GM12878 (cell line): ENCODE results near the gene NAV3. TPM values are rescaled to one million over a fixed set of nuclear protein-coding genes. Genes with fewer than 3 reads are reported as not detected.

Source experiments
- ATAC-seq: fragments of 200-7000 bp; cut with Tn5 transposase; 3 replicates; pipeline ENCODE4 v1.9.1; 2020; ENCODE audit warnings: mild to moderate bottlenecking, moderate library complexity
- BruUV-seq: library from RNA; stranded (reverse); fragments of 400-500 nt; replicated peaks from 2 replicates; lab custom pipeline; 2021; lab: Mats Ljungman, UMichigan
- CTCF ChIA-PET: fragments of 300-600 bp; sonication (Branson Sonifier 250); formaldehyde crosslinking; extraction: SDS; loops from one replicate; lab custom pipeline; 2021; ENCODE audit warnings: inconsistent platforms; lab: Yijun Ruan, JAX
- POLR2A ChIA-PET: fragments of 350-600 bp; formaldehyde crosslinking; extraction: SDS; loops from one replicate; lab custom pipeline; 2021; ENCODE audit warnings: inconsistent platforms; lab: Charles Lee
- RAD21 ChIA-PET: fragments of 300-600 bp; sonication (Branson Sonifier 250); formaldehyde crosslinking; loops from one replicate; lab custom pipeline; 2023; ENCODE audit warnings: antibody characterized with exemption; ENCODE audit not compliant: unreplicated experiment; lab: Charles Lee
- SMC1A ChIA-PET: fragments of 300-600 bp; sonication (Branson Sonifier 250); formaldehyde crosslinking; loops from one replicate; lab custom pipeline; 2023; ENCODE audit not compliant: unreplicated experiment, uncharacterized antibody; lab: Charles Lee
- DNase-seq: peaks from one replicate; pipeline ENCODE4 v3.0.0-alpha.2; 2011; ENCODE audit warnings: low read depth, low spot score
- FAIRE-seq: peaks from 3 replicates; lab custom pipeline; 2011; peaks lifted over from hg19 to GRCh38; lab: Jason Lieb, UNC
- H2AFZ ChIP-seq: 2 replicates; pipeline ENCODE4 v1.6.0; 2011; ENCODE audit warnings: low read depth, low read length, control low read depth; ENCODE audit not compliant: control insufficient read depth
- H3K27ac ChIP-seq: 2 replicates; pipeline ENCODE4 v1.5.1; 2011; ENCODE audit warnings: control low read depth; ENCODE audit not compliant: control insufficient read depth, insufficient read depth
- H3K27me3 ChIP-seq, 2 experiments: replicated peaks in 1 of 2; 2 replicates each; pipeline versions ENCODE4 v1.6.0 to v1.6.1; 2011; ENCODE audit warnings: low read length in 1 of 2; ENCODE audit not compliant: control insufficient read depth in 2 of 2, insufficient read depth in 2 of 2
- H3K36me3 ChIP-seq, 2 experiments: 2 replicates each; pipeline ENCODE4 v1.5.1; 2011; ENCODE audit warnings: low read length in 1 of 2; ENCODE audit not compliant: control insufficient read depth in 2 of 2, insufficient read depth in 2 of 2
- H3K4me1 ChIP-seq: 2 replicates; pipeline ENCODE4 v1.6.1; 2011; ENCODE audit warnings: mild to moderate bottlenecking, low read length, moderate library complexity, mixed read lengths; ENCODE audit not compliant: control insufficient read depth, insufficient read depth
- H3K4me2 ChIP-seq: 2 replicates; pipeline ENCODE4 v1.6.0; 2011; ENCODE audit warnings: control low read depth; ENCODE audit not compliant: control insufficient read depth, insufficient read depth
- H3K4me3 ChIP-seq: fragments of 200-600 bp; sonication (generic); 2 replicates; pipeline ENCODE4 v1.5.1; 2016
- H3K79me2 ChIP-seq: 2 replicates; pipeline ENCODE4 v1.6.0; 2011; ENCODE audit warnings: low read length; ENCODE audit not compliant: control insufficient read depth, insufficient read depth
- H3K9ac ChIP-seq: 2 replicates; pipeline ENCODE4 v1.8.0; 2011; ENCODE audit warnings: low read length, control low read depth, mixed read lengths; ENCODE audit not compliant: control insufficient read depth, insufficient read depth
- H3K9me3 ChIP-seq: replicated peaks from 3 replicates; pipeline ENCODE4 v1.5.1; 2011; ENCODE audit warnings: mild to moderate bottlenecking, low read length; ENCODE audit not compliant: control insufficient read depth, insufficient read depth
- H4K20me1 ChIP-seq: 2 replicates; pipeline ENCODE4 v1.6.0; 2011; ENCODE audit not compliant: control insufficient read depth, insufficient read depth
- ASH2L ChIP-seq: fragments of 300-600, 200-600 bp; sonication (generic); IDR thresholded peaks from 2 replicates; pipeline ENCODE4 v1.6.1; 2017; ENCODE audit warnings: low read depth, mild to moderate bottlenecking, borderline replicate concordance
- BCL11A ChIP-seq: IDR thresholded peaks from 2 replicates; pipeline ENCODE4 v1.6.1; 2011; ENCODE audit warnings: low read depth, low read length
- CEBPB ChIP-seq, 2 experiments: fragments of 150-350 bp in 1 of 2; IDR thresholded peaks; 2 replicates each; pipeline ENCODE4 v1.6.1; 2012 to 2014; ENCODE audit warnings: low read depth in 2 of 2, low read length in 2 of 2, borderline replicate concordance in 1 of 2, inconsistent platforms in 1 of 2
- CHD1 ChIP-seq: IDR thresholded peaks from 2 replicates; pipeline ENCODE4 v1.6.1; 2012; ENCODE audit warnings: low read depth, low read length, improper control_type of control experiment
- CREM ChIP-seq: IDR thresholded peaks from 2 replicates; pipeline ENCODE4 v1.6.1; 2014; ENCODE audit warnings: antibody characterized with exemption, low read depth
- JUND ChIP-seq: IDR thresholded peaks from 2 replicates; pipeline ENCODE4 v1.6.1; 2012; ENCODE audit warnings: low read depth, mild to moderate bottlenecking, low read length, improper control_type of control experiment, moderate library complexity
- MXI1 ChIP-seq: fragments of 150-350 bp; IDR thresholded peaks from 2 replicates; pipeline ENCODE4 v1.6.1; 2011; ENCODE audit warnings: low read depth, mild to moderate bottlenecking, inconsistent platforms, low read length, improper control_type of control experiment
- MYB ChIP-seq: fragments of 150-350 bp; IDR thresholded peaks from 2 replicates; pipeline ENCODE4 v1.6.1; 2014; ENCODE audit warnings: mild to moderate bottlenecking, low read depth, low read length, borderline replicate concordance
- RUNX3 ChIP-seq: IDR thresholded peaks from 2 replicates; pipeline ENCODE4 v1.6.1; 2012; ENCODE audit warnings: low read length, inconsistent platforms
- SIN3A ChIP-seq: IDR thresholded peaks from 2 replicates; pipeline ENCODE4 v1.6.1; 2012; ENCODE audit warnings: low read depth, low read length, improper control_type of control experiment
- WGBS: methylation state at CpG from one replicate; pipeline ENCODE4 v1.1.6; 2016; ENCODE audit warnings: low lambda C conversion rate; ENCODE audit not compliant: insufficient replicate concordance, insufficient coverage; ENCODE audit errors: missing lambda C conversion rate; 5-methylcytosine and 5-hydroxymethylcytosine counted together
- in situ Hi-C: fragments of 300-500 bp; cut with MboI; formaldehyde crosslinking; loops from 9 replicates; pipeline ENCODE4 v1.14.3; 2018; ENCODE audit warnings: mixed read lengths
- intact Hi-C: fragments of 100-400 bp; cut with micrococcal nuclease; formaldehyde crosslinking; loops from one replicate; pipeline ENCODE4 v1.14.2; 2022; ENCODE audit not compliant: unreplicated experiment
- polyA plus RNA-seq, 11 experiments: library from polyadenylated mRNA; depleted of rRNA in 4 of 11; unstranded in 6 of 11; stranded (reverse) in 5 of 11; fragments of >200 nt; fragmentation: Nextera tagmentation in 4 of 11; fragmentation: Illumina TruSeq in 1 of 11; extraction: Ambion mirVana in 4 of 11; extraction: Trizol in 1 of 11; gene quantifications; 1 replicate in 1 of 11; 2 replicates in 10 of 11; pipeline versions ENCODE4 v1.2.1 to v1.2.3, GENCODE V29; 2011 to 2016; ENCODE audit warnings: inconsistent platforms in 2 of 11, missing spikeins in 2 of 11, low read depth in 1 of 11
- total RNA-seq, 4 experiments: library from RNA; depleted of rRNA in 3 of 4; stranded (reverse); fragments of >200 nt in 3 of 4; fragmentation: Illumina TruSeq in 1 of 4; extraction: Trizol in 1 of 4; gene quantifications; 2 replicates each; pipeline versions ENCODE4 v1.2.1 to v1.2.3, GENCODE V29; 2013 to 2021
- TF ChIP-seq, protein P1 (sequence below): IDR thresholded peaks from 2 replicates; pipeline ENCODE4 v1.6.1; 2012; ENCODE audit warnings: low read depth, low read length, improper control_type of control experiment
- TF ChIP-seq, protein P2 (sequence below): IDR thresholded peaks from 2 replicates; pipeline ENCODE4 v1.6.1; 2011; ENCODE audit warnings: mild to moderate bottlenecking, low read depth, low read length, moderate library complexity; ENCODE audit not compliant: insufficient replicate concordance
- TF ChIP-seq, protein P3 (sequence below): fragments of 450-650 bp; IDR thresholded peaks from 2 replicates; pipeline ENCODE4 v1.6.1; 2017; ENCODE audit warnings: mild to moderate bottlenecking
- TF ChIP-seq, protein P4 (sequence below): IDR thresholded peaks from 2 replicates; pipeline ENCODE4 v1.6.1; 2011; ENCODE audit warnings: borderline replicate concordance, low read depth, mild to moderate bottlenecking, moderate library complexity, mixed read lengths, low read length; ENCODE audit not compliant: insufficient read depth; ENCODE audit errors: extremely low read length

Gene NAV3
- total and polyA plus RNA-seq, 10 of the 15 experiments (the other 5 are each of a cell fraction or from before 2014, with no cell fraction given): 0.05 to 0.51 (median 0.22) TPM; not detected in 1

DNA sequence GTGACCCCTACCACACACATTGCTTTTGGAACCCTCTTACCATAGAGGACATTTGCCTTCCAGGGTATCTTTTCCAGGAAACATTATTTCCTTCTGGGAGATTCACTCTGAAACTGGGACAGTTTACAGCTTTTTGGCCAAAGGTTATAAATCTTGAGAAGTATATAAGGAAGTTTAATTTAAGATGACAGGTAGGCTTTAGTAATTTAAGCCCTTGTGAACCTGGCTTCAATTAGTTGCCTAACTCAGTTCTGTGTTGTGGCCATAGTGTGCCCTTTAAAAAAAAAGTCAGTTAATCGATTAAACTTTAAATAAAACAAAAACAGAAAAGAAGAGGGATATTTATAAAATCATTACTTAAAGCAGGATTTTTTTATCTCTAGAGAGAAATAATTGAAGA is 142.9 kb downstream of the NAV3 start:
- no peak for DNase-seq
- Histone ChIP-seq H3K4me1 (no peaks in the 10 kb centered on the region), H2AFZ (no peak overlapping the region), H3K4me3 (no peak overlapping the region), H3K4me2 (no peak overlapping the region), H3K27me3 (no peaks in the 10 kb centered on the region), H3K9me3 (no peaks in the 10 kb centered on the region), H3K27ac (no peak overlapping the region), H3K9ac (no peak overlapping the region), H4K20me1 (no peaks in the 10 kb centered on the region), H3K36me3 (no peaks in the 10 kb centered on the region), H3K79me2 (no peaks in the 10 kb centered on the region)
- ChIA-PET POLR2A (no interaction called here), RAD21 (no interaction called here), SMC1A (no interaction called here), CTCF (interaction anchor here (0.6 to 0.7 kb wide), 2 partner anchors 343 to 1130 kb away, joined by 3 to 4 read pairs; no protein-coding TSS in a partner anchor)
- no peak for TF ChIP-seq BCL11A
- TF ChIP-seq CHD1: no peak
- TF ChIP-seq, protein P1, sequence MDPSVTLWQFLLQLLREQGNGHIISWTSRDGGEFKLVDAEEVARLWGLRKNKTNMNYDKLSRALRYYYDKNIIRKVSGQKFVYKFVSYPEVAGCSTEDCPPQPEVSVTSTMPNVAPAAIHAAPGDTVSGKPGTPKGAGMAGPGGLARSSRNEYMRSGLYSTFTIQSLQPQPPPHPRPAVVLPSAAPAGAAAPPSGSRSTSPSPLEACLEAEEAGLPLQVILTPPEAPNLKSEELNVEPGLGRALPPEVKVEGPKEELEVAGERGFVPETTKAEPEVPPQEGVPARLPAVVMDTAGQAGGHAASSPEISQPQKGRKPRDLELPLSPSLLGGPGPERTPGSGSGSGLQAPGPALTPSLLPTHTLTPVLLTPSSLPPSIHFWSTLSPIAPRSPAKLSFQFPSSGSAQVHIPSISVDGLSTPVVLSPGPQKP: no peak
- TF ChIP-seq, protein P2, sequence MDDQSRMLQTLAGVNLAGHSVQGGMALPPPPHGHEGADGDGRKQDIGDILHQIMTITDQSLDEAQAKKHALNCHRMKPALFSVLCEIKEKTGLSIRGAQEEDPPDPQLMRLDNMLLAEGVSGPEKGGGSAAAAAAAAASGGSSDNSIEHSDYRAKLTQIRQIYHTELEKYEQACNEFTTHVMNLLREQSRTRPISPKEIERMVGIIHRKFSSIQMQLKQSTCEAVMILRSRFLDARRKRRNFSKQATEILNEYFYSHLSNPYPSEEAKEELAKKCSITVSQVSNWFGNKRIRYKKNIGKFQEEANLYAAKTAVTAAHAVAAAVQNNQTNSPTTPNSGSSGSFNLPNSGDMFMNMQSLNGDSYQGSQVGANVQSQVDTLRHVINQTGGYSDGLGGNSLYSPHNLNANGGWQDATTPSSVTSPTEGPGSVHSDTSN: no peak
- TF ChIP-seq, protein P3, sequence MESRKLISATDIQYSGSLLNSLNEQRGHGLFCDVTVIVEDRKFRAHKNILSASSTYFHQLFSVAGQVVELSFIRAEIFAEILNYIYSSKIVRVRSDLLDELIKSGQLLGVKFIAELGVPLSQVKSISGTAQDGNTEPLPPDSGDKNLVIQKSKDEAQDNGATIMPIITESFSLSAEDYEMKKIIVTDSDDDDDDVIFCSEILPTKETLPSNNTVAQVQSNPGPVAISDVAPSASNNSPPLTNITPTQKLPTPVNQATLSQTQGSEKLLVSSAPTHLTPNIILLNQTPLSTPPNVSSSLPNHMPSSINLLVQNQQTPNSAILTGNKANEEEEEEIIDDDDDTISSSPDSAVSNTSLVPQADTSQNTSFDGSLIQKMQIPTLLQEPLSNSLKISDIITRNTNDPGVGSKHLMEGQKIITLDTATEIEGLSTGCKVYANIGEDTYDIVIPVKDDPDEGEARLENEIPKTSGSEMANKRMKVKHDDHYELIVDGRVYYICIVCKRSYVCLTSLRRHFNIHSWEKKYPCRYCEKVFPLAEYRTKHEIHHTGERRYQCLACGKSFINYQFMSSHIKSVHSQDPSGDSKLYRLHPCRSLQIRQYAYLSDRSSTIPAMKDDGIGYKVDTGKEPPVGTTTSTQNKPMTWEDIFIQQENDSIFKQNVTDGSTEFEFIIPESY: no peak
- TF ChIP-seq, protein P4, sequence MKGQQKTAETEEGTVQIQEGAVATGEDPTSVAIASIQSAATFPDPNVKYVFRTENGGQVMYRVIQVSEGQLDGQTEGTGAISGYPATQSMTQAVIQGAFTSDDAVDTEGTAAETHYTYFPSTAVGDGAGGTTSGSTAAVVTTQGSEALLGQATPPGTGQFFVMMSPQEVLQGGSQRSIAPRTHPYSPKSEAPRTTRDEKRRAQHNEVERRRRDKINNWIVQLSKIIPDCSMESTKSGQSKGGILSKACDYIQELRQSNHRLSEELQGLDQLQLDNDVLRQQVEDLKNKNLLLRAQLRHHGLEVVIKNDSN: no peak
- TF ChIP-seq SIN3A: no peak
- no peak for TF ChIP-seq ASH2L
- no peak for TF ChIP-seq CREM
- TF ChIP-seq CEBPB (IDR thresholded peaks at IDR 0.05; ENCODE audit: borderline replicate concordance in 1 of 2, low read depth in 2 of 2, low read length in 2 of 2): no peak
- TF ChIP-seq RUNX3: no peak
- TF ChIP-seq MYB: no peak
- TF ChIP-seq JUND: no peak
- no peak for TF ChIP-seq MXI1
- no peak for ATAC-seq
- no TSS peak for BruUV-seq
- WGBS: 74% methylated on average over 1 of the region's 1 CpG
- intact Hi-C loops: no loop called here
- in situ Hi-C loops: no loop called here
- FAIRE-seq: no peak
